Fibroblast of lung (primary cell): Measurements from ENCODE around the gene PTGES3.
"Not testable (repeated sequence)": the region's sequence is repeated elsewhere in the genome, so short reads cannot be mapped to it uniquely, and the experiment has no call there.

Experiments
- EZH2 ChIP-seq: IDR thresholded peaks from 2 replicates; pipeline ENCODE4 v1.5.1; 2012; ENCODE audit warnings: low read length, control low read depth, mild to moderate bottlenecking; ENCODE audit errors: missing control alignments
- TF ChIP-seq, protein P1 (sequence below), 2 donors: IDR thresholded peaks in 1 of 2; conservative IDR thresholded peaks in 1 of 2; 1 replicate in 1 of 2; 2 replicates in 1 of 2; pipeline ENCODE4 v1.5.1; 2011 to 2012; ENCODE audit warnings: low read length in 2 of 2, control low read depth in 1 of 2, inconsistent platforms in 1 of 2, low read depth in 1 of 2, mild to moderate bottlenecking in 1 of 2

DNA sequence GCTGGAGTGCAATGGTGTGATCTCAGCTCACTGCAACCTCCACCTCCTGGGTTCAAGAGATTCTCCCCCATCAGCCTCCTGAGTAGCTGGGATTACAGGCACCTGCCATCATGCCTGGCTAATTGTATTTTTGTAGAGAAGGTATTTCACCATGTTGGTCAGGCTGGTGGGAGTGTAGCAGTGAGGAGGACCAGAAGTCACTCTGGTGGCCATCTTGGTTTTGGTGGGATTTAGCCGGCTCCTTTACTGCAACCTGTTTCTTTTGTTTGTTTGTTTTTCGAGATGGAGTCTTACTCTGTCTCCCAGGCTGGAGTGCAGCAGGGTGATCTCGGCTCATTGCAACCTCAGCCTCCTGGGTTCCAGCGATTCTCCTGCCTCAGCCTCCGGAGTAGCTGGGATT lies 16.4 kb upstream of the PTGES3 start:
- TF ChIP-seq, protein P1, sequence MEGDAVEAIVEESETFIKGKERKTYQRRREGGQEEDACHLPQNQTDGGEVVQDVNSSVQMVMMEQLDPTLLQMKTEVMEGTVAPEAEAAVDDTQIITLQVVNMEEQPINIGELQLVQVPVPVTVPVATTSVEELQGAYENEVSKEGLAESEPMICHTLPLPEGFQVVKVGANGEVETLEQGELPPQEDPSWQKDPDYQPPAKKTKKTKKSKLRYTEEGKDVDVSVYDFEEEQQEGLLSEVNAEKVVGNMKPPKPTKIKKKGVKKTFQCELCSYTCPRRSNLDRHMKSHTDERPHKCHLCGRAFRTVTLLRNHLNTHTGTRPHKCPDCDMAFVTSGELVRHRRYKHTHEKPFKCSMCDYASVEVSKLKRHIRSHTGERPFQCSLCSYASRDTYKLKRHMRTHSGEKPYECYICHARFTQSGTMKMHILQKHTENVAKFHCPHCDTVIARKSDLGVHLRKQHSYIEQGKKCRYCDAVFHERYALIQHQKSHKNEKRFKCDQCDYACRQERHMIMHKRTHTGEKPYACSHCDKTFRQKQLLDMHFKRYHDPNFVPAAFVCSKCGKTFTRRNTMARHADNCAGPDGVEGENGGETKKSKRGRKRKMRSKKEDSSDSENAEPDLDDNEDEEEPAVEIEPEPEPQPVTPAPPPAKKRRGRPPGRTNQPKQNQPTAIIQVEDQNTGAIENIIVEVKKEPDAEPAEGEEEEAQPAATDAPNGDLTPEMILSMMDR (conservative IDR thresholded peaks at IDR 0.05 in 1 of 2, IDR thresholded peaks at IDR 0.05 in 1 of 2; ENCODE audit: low read depth in 1 of 2, low read length in 2 of 2), result not testable (repeated sequence)
- TF ChIP-seq EZH2, result not testable (repeated sequence)
